OCI-LY1 (cell line): ENCODE data around the gene MYO15A.

Experiments
- H2AFZ ChIP-seq: fragments of 200-600 bp; sonication (generic), shearing (Covaris generic); 2 replicates; pipeline ENCODE4 v1.6.0; 2014; ENCODE audit warnings: antibody characterized with exemption, mild to moderate bottlenecking, low read length
- H3F3A ChIP-seq: fragments of 200-600 bp; sonication (generic), shearing (Covaris generic); 2 replicates; pipeline ENCODE4 v1.6.0; 2014; ENCODE audit warnings: mild to moderate bottlenecking, antibody characterized with exemption, low read length, moderate library complexity; ENCODE audit not compliant: insufficient read depth
- H3K27ac ChIP-seq: fragments of 200-600 bp; sonication (generic); 2 replicates; pipeline ENCODE4 v1.5.1; 2014; ENCODE audit warnings: low read length, mixed run types, mild to moderate bottlenecking, low read depth; ENCODE audit not compliant: poor library complexity, severe bottlenecking
- H3K27me3 ChIP-seq: fragments of 200-600 bp; sonication (generic); 2 replicates; pipeline ENCODE4 v1.6.0; 2014; ENCODE audit warnings: antibody characterized with exemption, mild to moderate bottlenecking, low read length, moderate library complexity; ENCODE audit not compliant: insufficient read depth
- H3K36me3 ChIP-seq: fragments of 200-600 bp; sonication (generic); 2 replicates; pipeline ENCODE4 v1.6.1; 2014; ENCODE audit warnings: mild to moderate bottlenecking, antibody characterized with exemption, low read length, moderate library complexity, mixed read lengths; ENCODE audit not compliant: insufficient read depth
- H3K4me1 ChIP-seq: fragments of 200-600 bp; sonication (generic); 2 replicates; pipeline ENCODE4 v1.5.1; 2014; ENCODE audit warnings: mild to moderate bottlenecking, low read length, moderate library complexity; ENCODE audit not compliant: insufficient read depth, severe bottlenecking
- H3K4me2 ChIP-seq: fragments of 200-600 bp; sonication (generic), shearing (Covaris generic); 2 replicates; pipeline ENCODE4 v1.6.1; 2014; ENCODE audit warnings: low read length
- H3K4me3 ChIP-seq: fragments of 200-600 bp; sonication (generic); 2 replicates; pipeline ENCODE4 v1.5.1; 2014; ENCODE audit warnings: low read length, low read depth, mild to moderate bottlenecking, mixed read lengths; ENCODE audit not compliant: poor library complexity, severe bottlenecking
- H3K79me2 ChIP-seq: fragments of 200-600 bp; shearing (Covaris generic); 2 replicates; pipeline ENCODE4 v1.6.1; 2016; ENCODE audit warnings: mixed run types, low read length, mixed read lengths; ENCODE audit not compliant: insufficient read depth
- H3K9ac ChIP-seq: fragments of 200-600 bp; sonication (generic), shearing (Covaris generic); 2 replicates; pipeline ENCODE4 v1.6.1; 2014; ENCODE audit warnings: mild to moderate bottlenecking, low read length, mixed read lengths
- H3K9me2 ChIP-seq: fragments of 200-600 bp; sonication (generic), shearing (Covaris generic); 2 replicates; pipeline ENCODE4 v1.6.1; 2014; ENCODE audit warnings: low read depth, mild to moderate bottlenecking, low read length, mixed read lengths
- H3K9me3 ChIP-seq: fragments of 200-600 bp; shearing (Covaris generic); 2 replicates; pipeline ENCODE4 v1.6.1; 2014; ENCODE audit warnings: low read length, mixed read lengths
- H4K20me1 ChIP-seq: fragments of 200-600 bp; sonication (generic), shearing (Covaris generic); 2 replicates; pipeline ENCODE4 v1.6.0; 2016; ENCODE audit warnings: mild to moderate bottlenecking, low read length; ENCODE audit not compliant: insufficient read depth
- EZH2 ChIP-seq: fragments of 200-600 bp; sonication (generic), shearing (Covaris generic); IDR thresholded peaks from 2 replicates; pipeline ENCODE4 v1.8.0; 2017; ENCODE audit warnings: borderline replicate concordance, mixed run types, mild to moderate bottlenecking, antibody characterized with exemption, low read length, moderate library complexity, mixed read lengths
- TF ChIP-seq, protein P1 (sequence below): fragments of 200-600 bp; sonication (generic), shearing (Covaris generic); IDR thresholded peaks from 2 replicates; pipeline ENCODE4 v1.5.1; 2017; ENCODE audit warnings: mild to moderate bottlenecking, antibody characterized with exemption, low read length, moderate library complexity, mixed read lengths

The MYO15A gene, protein sequence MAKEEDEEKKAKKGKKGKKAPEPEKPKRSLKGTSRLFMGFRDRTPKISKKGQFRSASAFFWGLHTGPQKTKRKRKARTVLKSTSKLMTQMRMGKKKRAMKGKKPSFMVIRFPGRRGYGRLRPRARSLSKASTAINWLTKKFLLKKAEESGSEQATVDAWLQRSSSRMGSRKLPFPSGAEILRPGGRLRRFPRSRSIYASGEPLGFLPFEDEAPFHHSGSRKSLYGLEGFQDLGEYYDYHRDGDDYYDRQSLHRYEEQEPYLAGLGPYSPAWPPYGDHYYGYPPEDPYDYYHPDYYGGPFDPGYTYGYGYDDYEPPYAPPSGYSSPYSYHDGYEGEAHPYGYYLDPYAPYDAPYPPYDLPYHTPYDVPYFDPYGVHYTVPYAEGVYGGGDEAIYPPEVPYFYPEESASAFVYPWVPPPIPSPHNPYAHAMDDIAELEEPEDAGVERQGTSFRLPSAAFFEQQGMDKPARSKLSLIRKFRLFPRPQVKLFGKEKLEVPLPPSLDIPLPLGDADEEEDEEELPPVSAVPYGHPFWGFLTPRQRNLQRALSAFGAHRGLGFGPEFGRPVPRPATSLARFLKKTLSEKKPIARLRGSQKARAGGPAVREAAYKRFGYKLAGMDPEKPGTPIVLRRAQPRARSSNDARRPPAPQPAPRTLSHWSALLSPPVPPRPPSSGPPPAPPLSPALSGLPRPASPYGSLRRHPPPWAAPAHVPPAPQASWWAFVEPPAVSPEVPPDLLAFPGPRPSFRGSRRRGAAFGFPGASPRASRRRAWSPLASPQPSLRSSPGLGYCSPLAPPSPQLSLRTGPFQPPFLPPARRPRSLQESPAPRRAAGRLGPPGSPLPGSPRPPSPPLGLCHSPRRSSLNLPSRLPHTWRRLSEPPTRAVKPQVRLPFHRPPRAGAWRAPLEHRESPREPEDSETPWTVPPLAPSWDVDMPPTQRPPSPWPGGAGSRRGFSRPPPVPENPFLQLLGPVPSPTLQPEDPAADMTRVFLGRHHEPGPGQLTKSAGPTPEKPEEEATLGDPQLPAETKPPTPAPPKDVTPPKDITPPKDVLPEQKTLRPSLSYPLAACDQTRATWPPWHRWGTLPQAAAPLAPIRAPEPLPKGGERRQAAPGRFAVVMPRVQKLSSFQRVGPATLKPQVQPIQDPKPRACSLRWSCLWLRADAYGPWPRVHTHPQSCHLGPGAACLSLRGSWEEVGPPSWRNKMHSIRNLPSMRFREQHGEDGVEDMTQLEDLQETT (N-terminal part only)

DNA sequence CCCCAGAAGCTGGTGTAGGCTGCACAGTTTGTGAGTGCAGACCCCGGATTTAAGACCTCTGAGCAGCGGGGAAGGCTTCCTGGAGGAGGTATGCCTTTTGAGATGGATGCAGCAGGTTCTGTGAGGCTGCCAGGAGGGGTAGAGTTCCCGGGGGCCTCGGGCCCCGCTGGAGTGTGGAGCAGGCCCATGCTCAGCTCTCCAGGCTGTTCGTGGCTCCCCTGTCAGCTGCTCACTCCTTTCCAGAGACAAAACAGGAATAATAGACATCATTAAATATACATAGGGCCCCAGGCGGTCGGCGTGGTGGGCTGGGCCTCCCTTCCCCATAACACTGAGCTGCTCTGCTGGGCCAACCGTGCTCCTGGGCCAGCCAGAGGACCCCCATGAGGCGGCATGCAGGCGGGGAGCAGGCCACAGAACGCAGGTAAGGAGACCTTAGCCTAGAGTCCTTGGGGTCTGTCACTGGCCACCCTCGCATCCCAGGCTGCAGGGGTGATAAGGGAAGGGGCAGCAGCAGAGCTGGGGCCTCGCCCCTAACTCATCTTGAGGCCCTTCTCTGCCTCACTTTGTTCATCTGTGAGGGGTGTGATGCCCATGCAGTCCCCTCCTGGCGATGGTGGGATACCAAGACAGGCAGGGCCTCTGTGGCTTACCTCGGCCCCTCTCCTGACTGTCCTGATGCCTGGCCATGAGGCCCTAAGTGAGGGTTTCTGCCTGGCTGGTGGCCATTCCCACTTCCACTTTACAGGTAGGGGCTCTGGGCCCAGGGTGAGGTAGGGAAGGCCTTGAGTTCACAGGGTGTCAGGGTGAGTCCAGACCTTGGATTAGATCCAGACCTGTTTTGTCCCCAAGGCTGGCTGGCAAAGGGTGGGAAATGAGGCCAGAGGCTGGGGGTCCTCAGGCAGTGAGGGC, at the start of gene MYO15A:
TSS of gene MYO15A (plus strand) at position 356 of the 912 bp plus-strand sequence. CDS start 10,045 bp downstream, outside the sequence.
- no peaks in the 10 kb centered on the region for H4K20me1 ChIP-seq
- no peak within 1 kb of the TSS for H3K4me2 ChIP-seq
- no peaks in the 10 kb centered on the region for H3K79me2 ChIP-seq
- no peak within 1 kb of the TSS for H2AFZ ChIP-seq
- H3K9ac ChIP-seq = no peak within 1 kb of the TSS
- no peaks in the 10 kb centered on the region for H3F3A ChIP-seq
- H3K27me3 ChIP-seq = 0 out of 2 replicates have a peak, but pooled peaks cover 3% of the 10 kb centered on the region
- TF ChIP-seq, protein P1, sequence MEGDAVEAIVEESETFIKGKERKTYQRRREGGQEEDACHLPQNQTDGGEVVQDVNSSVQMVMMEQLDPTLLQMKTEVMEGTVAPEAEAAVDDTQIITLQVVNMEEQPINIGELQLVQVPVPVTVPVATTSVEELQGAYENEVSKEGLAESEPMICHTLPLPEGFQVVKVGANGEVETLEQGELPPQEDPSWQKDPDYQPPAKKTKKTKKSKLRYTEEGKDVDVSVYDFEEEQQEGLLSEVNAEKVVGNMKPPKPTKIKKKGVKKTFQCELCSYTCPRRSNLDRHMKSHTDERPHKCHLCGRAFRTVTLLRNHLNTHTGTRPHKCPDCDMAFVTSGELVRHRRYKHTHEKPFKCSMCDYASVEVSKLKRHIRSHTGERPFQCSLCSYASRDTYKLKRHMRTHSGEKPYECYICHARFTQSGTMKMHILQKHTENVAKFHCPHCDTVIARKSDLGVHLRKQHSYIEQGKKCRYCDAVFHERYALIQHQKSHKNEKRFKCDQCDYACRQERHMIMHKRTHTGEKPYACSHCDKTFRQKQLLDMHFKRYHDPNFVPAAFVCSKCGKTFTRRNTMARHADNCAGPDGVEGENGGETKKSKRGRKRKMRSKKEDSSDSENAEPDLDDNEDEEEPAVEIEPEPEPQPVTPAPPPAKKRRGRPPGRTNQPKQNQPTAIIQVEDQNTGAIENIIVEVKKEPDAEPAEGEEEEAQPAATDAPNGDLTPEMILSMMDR = no peak
- TF ChIP-seq EZH2 = no peak
- peaks cover 30% of the 10 kb centered on the region for H3K36me3 ChIP-seq
- H3K27ac ChIP-seq = no peak within 1 kb of the TSS
- no peaks in the 10 kb centered on the region for H3K9me3 ChIP-seq
- H3K4me1 ChIP-seq = no peaks in the 10 kb centered on the region
- H3K9me2 ChIP-seq = no peaks in the 10 kb centered on the region
- H3K4me3 ChIP-seq = no peak within 1 kb of the TSS

DNA sequence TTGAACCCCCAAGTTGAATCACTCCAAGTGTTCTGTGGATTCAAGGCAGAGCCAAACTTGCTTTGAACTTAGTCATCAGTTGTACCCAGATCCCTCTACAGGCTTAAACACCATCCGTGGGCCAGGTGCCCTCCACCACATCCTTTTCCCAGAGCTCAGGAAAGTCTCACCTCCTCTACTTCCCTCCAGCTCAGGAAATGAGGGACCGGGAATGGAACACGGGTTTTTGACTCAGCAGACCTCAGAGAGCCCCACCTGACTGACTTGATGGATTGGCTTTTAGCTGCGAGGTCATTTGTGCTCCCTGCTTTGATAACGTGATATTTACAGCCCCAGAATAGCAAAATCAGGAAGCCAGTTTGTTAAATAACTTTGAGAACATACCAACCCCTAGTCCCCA, 49.3 kb upstream of the MYO15A start:
- H2AFZ ChIP-seq = no peak overlapping the region
- no peak overlapping the region for H3K4me2 ChIP-seq
- H4K20me1 ChIP-seq = no peaks in the 10 kb centered on the region
- no peaks in the 10 kb centered on the region for H3K9me3 ChIP-seq
- H3K4me3 ChIP-seq = no peak overlapping the region
- no peaks in the 10 kb centered on the region for H3K79me2 ChIP-seq
- peaks cover 54% of the 10 kb centered on the region for H3K36me3 ChIP-seq
- no peaks in the 10 kb centered on the region for H3F3A ChIP-seq
- H3K9ac ChIP-seq = no peak overlapping the region
- no peaks in the 10 kb centered on the region for H3K27me3 ChIP-seq
- H3K9me2 ChIP-seq = no peaks in the 10 kb centered on the region
- H3K27ac ChIP-seq = no peak overlapping the region
- TF ChIP-seq, protein P1 = no peak
- no peak for TF ChIP-seq EZH2
- no peaks in the 10 kb centered on the region for H3K4me1 ChIP-seq

DNA sequence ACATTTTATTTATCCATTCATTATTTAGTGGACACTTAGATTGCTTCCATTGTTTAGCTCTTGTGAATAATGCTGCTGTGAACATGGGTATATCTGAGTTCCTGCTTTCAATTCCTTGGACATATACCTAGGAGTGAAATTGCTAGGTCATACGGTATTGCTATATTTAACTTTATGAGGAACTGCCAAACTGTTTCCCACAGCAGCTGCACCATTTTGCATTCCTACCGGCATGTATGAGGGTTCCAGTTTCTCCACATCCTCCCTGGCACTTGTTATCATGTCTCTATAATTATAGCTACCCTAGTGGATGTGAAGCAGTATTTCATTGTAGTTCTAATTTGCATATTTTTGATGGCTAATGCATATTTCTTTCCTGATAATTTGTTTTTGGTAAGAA, 44.5 kb upstream of the MYO15A start:
- Histone ChIP-seq H3K36me3 (peaks cover 44% of the 10 kb centered on the region), H3F3A (no peaks in the 10 kb centered on the region), H3K9me3 (no peaks in the 10 kb centered on the region), H3K27me3 (no peaks in the 10 kb centered on the region), H3K79me2 (no peaks in the 10 kb centered on the region), H3K4me1 (no peaks in the 10 kb centered on the region), H3K27ac (no peak overlapping the region), H2AFZ (no peak overlapping the region), H3K9ac (no peak overlapping the region), H3K9me2 (no peaks in the 10 kb centered on the region), H3K4me2 (no peak overlapping the region), H3K4me3 (no peak overlapping the region), H4K20me1 (no peaks in the 10 kb centered on the region)
- no peak for TF ChIP-seq EZH2
- TF ChIP-seq, protein P1 = no peak
